GM23338 (cell line): ENCODE data around the gene GPR142. TPM values are rescaled to one million over a fixed set of nuclear protein-coding genes. Genes with fewer than 3 reads are reported as not detected.
A peak's percentile ranks its signal among the peaks of the same experiment; 100 is the strongest.

Experiments
- ATAC-seq: fragments of 200-7000 bp; cut with Tn5 transposase; 3 replicates; pipeline ENCODE4 v1.9.1; 2020
- DNase-seq: peaks from one replicate; pipeline ENCODE4 v3.0.0-alpha.2; 2015; ENCODE audit warnings: low spot score
- H2AFZ ChIP-seq: fragments of 200-600 bp; sonication (generic); 2 replicates; pipeline ENCODE4 v1.8.0; 2016; ENCODE audit warnings: antibody characterized with exemption, mild to moderate bottlenecking, moderate library complexity
- H3F3A ChIP-seq: fragments of 200-600 bp; sonication (generic); replicated peaks from 2 replicates; pipeline ENCODE4 v1.8.0; 2017; ENCODE audit warnings: antibody characterized with exemption, mixed run types, low read depth
- H3K27ac ChIP-seq: fragments of 200-600 bp; sonication (generic); 2 replicates; pipeline ENCODE4 v1.6.1; 2016; ENCODE audit warnings: low read depth
- H3K27me3 ChIP-seq: fragments of 200-600 bp; sonication (generic); 2 replicates; pipeline ENCODE4 v1.8.0; 2016; ENCODE audit warnings: mild to moderate bottlenecking, mixed run types, moderate library complexity; ENCODE audit not compliant: insufficient read depth
- H3K36me3 ChIP-seq: fragments of 200-600 bp; sonication (generic); 2 replicates; pipeline ENCODE4 v1.8.0; 2016; ENCODE audit warnings: mild to moderate bottlenecking; ENCODE audit not compliant: insufficient read depth
- H3K4me1 ChIP-seq: fragments of 200-600 bp; sonication (generic); 2 replicates; pipeline ENCODE4 v1.8.0; 2016; ENCODE audit warnings: mild to moderate bottlenecking, moderate library complexity; ENCODE audit not compliant: insufficient read depth
- H3K4me2 ChIP-seq: fragments of 200-600 bp; sonication (generic); 2 replicates; pipeline ENCODE4 v1.7.1; 2017; ENCODE audit warnings: mixed run types
- H3K4me3 ChIP-seq: fragments of 200-600 bp; sonication (generic); 2 replicates; pipeline ENCODE4 v1.6.1; 2016; ENCODE audit warnings: mixed run types
- H3K79me2 ChIP-seq: fragments of 200-600 bp; sonication (generic); replicated peaks from 2 replicates; pipeline ENCODE4 v1.8.0; 2017; ENCODE audit warnings: mild to moderate bottlenecking; ENCODE audit not compliant: insufficient read depth
- H3K9me2 ChIP-seq: fragments of 200-600 bp; sonication (generic); 2 replicates; pipeline ENCODE4 v1.8.0; 2017; ENCODE audit not compliant: insufficient read depth
- H4K20me1 ChIP-seq: fragments of 200-600 bp; sonication (generic); replicated peaks from 2 replicates; pipeline ENCODE4 v1.8.0; 2017; ENCODE audit warnings: mild to moderate bottlenecking; ENCODE audit not compliant: insufficient read depth
- H3K27ac Mint-ChIP-seq: 2 replicates; pipeline ENCODE4 v1.8.0; 2020; ENCODE audit warnings: inconsistent platforms, mild to moderate bottlenecking, moderate library complexity, mixed read lengths
- H3K27me3 Mint-ChIP-seq: 3 replicates; pipeline ENCODE4 v1.8.0; 2022; ENCODE audit warnings: low read depth, mild to moderate bottlenecking, moderate library complexity, mixed read lengths, inconsistent platforms; ENCODE audit not compliant: insufficient read depth, poor library complexity
- H3K36me3 Mint-ChIP-seq: 3 replicates; pipeline ENCODE4 v1.8.0; 2021; ENCODE audit warnings: low read depth, mild to moderate bottlenecking, inconsistent platforms, moderate library complexity, mixed read lengths
- H3K4me1 Mint-ChIP-seq: 3 replicates; pipeline ENCODE4 v1.8.0; 2020; ENCODE audit warnings: mild to moderate bottlenecking, inconsistent platforms, mixed read lengths
- H3K4me3 Mint-ChIP-seq: 3 replicates; pipeline ENCODE4 v1.8.0; 2021; ENCODE audit warnings: moderate library complexity, mild to moderate bottlenecking, inconsistent platforms, mixed read lengths
- H3K9me3 Mint-ChIP-seq: 3 replicates; pipeline ENCODE4 v1.8.0; 2020; ENCODE audit warnings: moderate library complexity, mild to moderate bottlenecking, inconsistent platforms, mixed read lengths
- CREB1 ChIP-seq: fragments of 250-450 bp; sonication (Bioruptor Pico); IDR thresholded peaks from 2 replicates; pipeline ENCODE4 v1.5.0; 2020; ENCODE audit warnings: low read depth, mild to moderate bottlenecking, moderate library complexity
- EZH2phosphoT487 ChIP-seq: fragments of 200-600 bp; sonication (generic); IDR thresholded peaks from one replicate; pipeline ENCODE4 v1.8.1; 2018; ENCODE audit warnings: antibody characterized with exemption; ENCODE audit not compliant: unreplicated experiment
- JUNB ChIP-seq: IDR thresholded peaks from one replicate; pipeline ENCODE4 v1.6.1; 2016; ENCODE audit warnings: antibody characterized with exemption; ENCODE audit not compliant: unreplicated experiment
- NANOG ChIP-seq: IDR thresholded peaks from 2 replicates; pipeline ENCODE4 v1.6.1; 2016; ENCODE audit warnings: antibody characterized with exemption, borderline replicate concordance
- POLR2AphosphoS5 ChIP-seq: IDR thresholded peaks from 2 replicates; pipeline ENCODE4 v1.6.1; 2016; ENCODE audit warnings: antibody characterized with exemption, low read depth
- STAT1 ChIP-seq: IDR thresholded peaks from one replicate; pipeline ENCODE4 v1.6.1; 2016; ENCODE audit warnings: antibody characterized with exemption; ENCODE audit not compliant: unreplicated experiment
- ZNF114 ChIP-seq: fragments of 250-450 bp; sonication (Bioruptor Pico); IDR thresholded peaks from 2 replicates; pipeline ENCODE4 v1.5.0; 2020; ENCODE audit warnings: mild to moderate bottlenecking, moderate library complexity
- ZNF462 ChIP-seq: fragments of 250-450 bp; sonication (Bioruptor Pico); IDR thresholded peaks from 2 replicates; pipeline ENCODE4 v1.5.0; 2020; ENCODE audit warnings: mild to moderate bottlenecking, moderate library complexity
- polyA plus RNA-seq: library from polyadenylated mRNA; unstranded; fragments of >200 nt; fragmentation: Nextera tagmentation; extraction: Ambion mirVana; gene quantifications from 2 replicates; pipeline ENCODE4 v1.2.1, GENCODE V29; 2016
- small RNA-seq: library from RNA; depleted of rRNA; stranded (forward); fragments of <200 nt; gene quantifications from one replicate; pipeline ENCODE3, GENCODE V24; 2014; ENCODE audit warnings: low replicate concordance
- total RNA-seq: library from RNA; depleted of rRNA; stranded (reverse); fragments of >200 nt; shearing (Covaris generic); gene quantifications from 2 replicates; pipeline ENCODE4 v1.2.3, GENCODE V29; 2014; rRNA removed

The GPR142 gene
- total and polyA plus RNA-seq, 2 experiments from 2014 or later = not detected

GRCh38 chr17:74419928-74420411, 52.7 kb downstream of the GPR142 start:
- no peak overlapping the region for H3K27ac Mint-ChIP-seq
- Histone ChIP-seq H3K9me2 (no peaks in the 10 kb centered on the region), H3K79me2 (no peaks in the 10 kb centered on the region), H2AFZ (no peak overlapping the region), H3K27ac (no peak overlapping the region), H3K27me3 (no peaks in the 10 kb centered on the region), H3K4me3 (no peak overlapping the region), H3K36me3 (no peaks in the 10 kb centered on the region), H3K4me2 (no peak overlapping the region), H3F3A (no peaks in the 10 kb centered on the region), H4K20me1 (no peaks in the 10 kb centered on the region), H3K4me1 (no peaks in the 10 kb centered on the region)
- peaks cover 6% of the 10 kb centered on the region; the same call in 2 of the 3 replicates for H3K9me3 Mint-ChIP-seq
- peak; percentile 24; the same call in 1 of the 3 replicates for ATAC-seq
- H3K36me3 Mint-ChIP-seq = no peaks in the 10 kb centered on the region; the same call in 2 of the 3 replicates
- TF ChIP-seq EZH2phosphoT487 (no peak), POLR2AphosphoS5 (no peak), CREB1 (no peak), NANOG (no peak), STAT1 (no peak), JUNB (no peak), ZNF462 (CRISPR knock-in tag) (no peak), ZNF114 (no peak)
- DNase-seq = no peak
- H3K4me1 Mint-ChIP-seq = peaks cover 6% of the 10 kb centered on the region; the same call in 2 of the 3 replicates
- H3K4me3 Mint-ChIP-seq = no peak overlapping the region
- H3K27me3 Mint-ChIP-seq = peaks cover 4% of the 10 kb centered on the region

Small RNAs within 50 kb of the gene (small RNA-seq; reads per million reads assigned to genes)
- not detected for gene RNA5SP448

Other genes with a start within 250 kb of the GPR142 start
- 231 and 286 TPM in 2 replicates for gene RPL38, start 163.8 kb upstream of the GPR142 start, total RNA-seq
- 5,312 and 5,616 TPM in 2 replicates for gene RPL38, start 163.8 kb upstream of the GPR142 start, polyA plus RNA-seq
- 3.9 and 5.2 TPM in 2 replicates for gene TTYH2, start 153.9 kb upstream of the GPR142 start, total RNA-seq
- gene TTYH2, start 153.9 kb upstream of the GPR142 start, polyA plus RNA-seq = 1.4 and 2.1 TPM in 2 replicates
- not detected in 2 replicates for gene DNAI2, start 93.3 kb upstream of the GPR142 start, total RNA-seq
- 0.21 TPM in 1 of 2 replicates, not detected in the other for gene DNAI2, start 93.3 kb upstream of the GPR142 start, polyA plus RNA-seq
- 0.27 and 0.35 TPM in 2 replicates for gene KIF19, start 41.3 kb upstream of the GPR142 start, total RNA-seq
- 0.07 and 0.36 TPM in 2 replicates for gene KIF19, start 41.3 kb upstream of the GPR142 start, polyA plus RNA-seq
- gene BTBD17, start 5.6 kb upstream of the GPR142 start, total RNA-seq = 4.9 and 5.0 TPM in 2 replicates
- gene BTBD17, start 5.6 kb upstream of the GPR142 start, polyA plus RNA-seq = 1.7 and 1.9 TPM in 2 replicates
- gene GPRC5C, start 64.6 kb downstream of the GPR142 start, total RNA-seq = 20.7 and 22.4 TPM in 2 replicates
- 8.9 and 9.0 TPM in 2 replicates for gene GPRC5C, start 64.6 kb downstream of the GPR142 start, polyA plus RNA-seq
- 0.45 and 0.70 TPM in 2 replicates for gene CD300A, start 99.1 kb downstream of the GPR142 start, total RNA-seq
- 0.37 and 0.54 TPM in 2 replicates for gene CD300A, start 99.1 kb downstream of the GPR142 start, polyA plus RNA-seq
- not detected in 2 replicates for gene CD300LB, start 164.0 kb downstream of the GPR142 start, total RNA-seq
- gene CD300LB, start 164.0 kb downstream of the GPR142 start, polyA plus RNA-seq = not detected in 2 replicates
- not detected in 2 replicates for gene CD300C, start 178.6 kb downstream of the GPR142 start, total RNA-seq
- gene CD300C, start 178.6 kb downstream of the GPR142 start, polyA plus RNA-seq = not detected in 2 replicates
- not detected in 2 replicates for gene CD300H, start 200.0 kb downstream of the GPR142 start, total RNA-seq
- not detected in 2 replicates for gene CD300H, start 200.0 kb downstream of the GPR142 start, polyA plus RNA-seq
- not detected in 2 replicates for gene CD300LD, start 224.8 kb downstream of the GPR142 start, total RNA-seq
- gene CD300LD, start 224.8 kb downstream of the GPR142 start, polyA plus RNA-seq = not detected in 2 replicates